ENCODE measurements around the gene NARF.

GRCh38 chr17:82434216-82434565 lies 24.4 kb upstream of the NARF start:
- no peak for TF ChIP-seq POLR2A (IDR thresholded peaks at IDR 0.05; ENCODE audit: low read depth, low read length)
- TF ChIP-seq POLR2AphosphoS5 (IDR thresholded peaks at IDR 0.05; ENCODE audit: low read depth, low read length) = no peak
- TF ChIP-seq PAX5 (IDR thresholded peaks at IDR 0.05; ENCODE audit: insufficient read depth, low read length, severe bottlenecking) = no peak
- no peak for TF ChIP-seq TAF1 (IDR thresholded peaks at IDR 0.05; ENCODE audit: low read depth, low read length)

All from GM12891 (cell line).